Breast epithelium (tissue), 3 donors: ENCODE data around the gene CRTAP.

ENCODE experiments used
- POLR2A ChIP-seq: fragments of 450-650 bp; IDR thresholded peaks from one replicate; pipeline ENCODE4 v1.6.1; 2016; ENCODE audit warnings: antibody characterized with exemption, mild to moderate bottlenecking, moderate library complexity
- TF ChIP-seq, protein P1 (sequence below), 3 donors: fragments of 450-650 bp; IDR thresholded peaks; one replicate each; pipeline ENCODE4 v1.5.1; 2016 to 2017; ENCODE audit warnings: antibody characterized with exemption in 3 of 3, mild to moderate bottlenecking in 3 of 3, moderate library complexity in 3 of 3

DNA sequence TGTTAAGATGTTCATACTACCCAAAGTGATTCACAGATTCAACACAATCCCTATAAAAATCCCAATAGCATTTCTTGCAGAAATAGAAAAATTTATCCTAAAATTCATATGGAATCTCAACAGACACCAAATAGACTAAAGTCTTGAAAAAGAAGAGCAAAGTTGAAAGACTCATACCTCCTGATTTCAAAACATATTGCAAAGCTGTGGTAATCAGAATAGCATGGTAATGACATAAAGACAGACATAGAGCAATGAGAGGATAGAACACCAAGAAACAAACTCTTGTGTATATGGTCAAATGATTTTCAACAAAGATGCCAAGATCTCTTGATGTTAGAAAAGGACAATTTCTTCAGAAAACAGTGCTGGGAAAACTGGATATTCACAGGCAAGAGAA lies 25.1 kb upstream of the CRTAP start:
- TF ChIP-seq, protein P1, sequence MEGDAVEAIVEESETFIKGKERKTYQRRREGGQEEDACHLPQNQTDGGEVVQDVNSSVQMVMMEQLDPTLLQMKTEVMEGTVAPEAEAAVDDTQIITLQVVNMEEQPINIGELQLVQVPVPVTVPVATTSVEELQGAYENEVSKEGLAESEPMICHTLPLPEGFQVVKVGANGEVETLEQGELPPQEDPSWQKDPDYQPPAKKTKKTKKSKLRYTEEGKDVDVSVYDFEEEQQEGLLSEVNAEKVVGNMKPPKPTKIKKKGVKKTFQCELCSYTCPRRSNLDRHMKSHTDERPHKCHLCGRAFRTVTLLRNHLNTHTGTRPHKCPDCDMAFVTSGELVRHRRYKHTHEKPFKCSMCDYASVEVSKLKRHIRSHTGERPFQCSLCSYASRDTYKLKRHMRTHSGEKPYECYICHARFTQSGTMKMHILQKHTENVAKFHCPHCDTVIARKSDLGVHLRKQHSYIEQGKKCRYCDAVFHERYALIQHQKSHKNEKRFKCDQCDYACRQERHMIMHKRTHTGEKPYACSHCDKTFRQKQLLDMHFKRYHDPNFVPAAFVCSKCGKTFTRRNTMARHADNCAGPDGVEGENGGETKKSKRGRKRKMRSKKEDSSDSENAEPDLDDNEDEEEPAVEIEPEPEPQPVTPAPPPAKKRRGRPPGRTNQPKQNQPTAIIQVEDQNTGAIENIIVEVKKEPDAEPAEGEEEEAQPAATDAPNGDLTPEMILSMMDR (IDR thresholded peaks at IDR 0.05), result no peak
- no peak for TF ChIP-seq POLR2A
